Measurements from ENCODE around the gene VPS35L.

DNA sequence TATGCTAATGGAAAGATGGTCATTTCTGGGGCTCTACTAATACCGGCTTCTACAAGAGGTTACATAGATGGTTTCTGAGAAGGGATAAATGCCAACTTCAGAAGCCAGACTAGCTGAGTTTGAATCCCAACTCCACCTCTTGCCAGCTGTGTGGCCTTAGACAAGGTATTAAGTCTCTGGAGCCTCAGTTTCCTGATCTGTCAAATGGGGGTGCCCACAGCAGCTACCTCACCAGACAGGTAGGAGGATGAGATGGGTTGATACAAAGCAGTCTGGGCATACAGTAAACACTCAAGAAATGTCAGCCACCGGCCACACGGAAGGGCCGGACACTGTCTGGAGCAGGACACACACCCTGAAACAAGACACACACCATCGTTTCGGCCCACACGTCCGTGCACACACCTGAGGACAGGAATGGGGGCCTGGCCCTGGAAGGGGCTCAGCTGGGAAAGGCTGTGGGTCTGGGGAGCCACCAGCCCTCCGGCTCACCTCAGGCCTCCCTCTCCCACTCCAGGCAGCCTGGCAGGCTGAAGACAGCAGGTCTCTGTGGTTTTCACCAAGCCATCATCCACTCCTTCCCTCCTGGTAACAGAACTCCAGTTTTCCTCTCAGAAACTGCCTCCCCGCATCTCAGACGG, 157.0 kb downstream of the VPS35L start:
- TF ChIP-seq POLR2A (IDR thresholded peaks at IDR 0.05), result no peak
- TF ChIP-seq, protein P1, sequence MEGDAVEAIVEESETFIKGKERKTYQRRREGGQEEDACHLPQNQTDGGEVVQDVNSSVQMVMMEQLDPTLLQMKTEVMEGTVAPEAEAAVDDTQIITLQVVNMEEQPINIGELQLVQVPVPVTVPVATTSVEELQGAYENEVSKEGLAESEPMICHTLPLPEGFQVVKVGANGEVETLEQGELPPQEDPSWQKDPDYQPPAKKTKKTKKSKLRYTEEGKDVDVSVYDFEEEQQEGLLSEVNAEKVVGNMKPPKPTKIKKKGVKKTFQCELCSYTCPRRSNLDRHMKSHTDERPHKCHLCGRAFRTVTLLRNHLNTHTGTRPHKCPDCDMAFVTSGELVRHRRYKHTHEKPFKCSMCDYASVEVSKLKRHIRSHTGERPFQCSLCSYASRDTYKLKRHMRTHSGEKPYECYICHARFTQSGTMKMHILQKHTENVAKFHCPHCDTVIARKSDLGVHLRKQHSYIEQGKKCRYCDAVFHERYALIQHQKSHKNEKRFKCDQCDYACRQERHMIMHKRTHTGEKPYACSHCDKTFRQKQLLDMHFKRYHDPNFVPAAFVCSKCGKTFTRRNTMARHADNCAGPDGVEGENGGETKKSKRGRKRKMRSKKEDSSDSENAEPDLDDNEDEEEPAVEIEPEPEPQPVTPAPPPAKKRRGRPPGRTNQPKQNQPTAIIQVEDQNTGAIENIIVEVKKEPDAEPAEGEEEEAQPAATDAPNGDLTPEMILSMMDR (IDR thresholded peaks at IDR 0.05), result no peak
- no peak for TF ChIP-seq POLR2AphosphoS5 (IDR thresholded peaks at IDR 0.05)

Measured in prostate gland (tissue), 2 donors.